Fibroblast of the aortic adventitia (primary cell): ENCODE data around the gene AIDA. TPM values are rescaled to one million over a fixed set of nuclear protein-coding genes. Genes with fewer than 3 reads are reported as not detected.

Source experiments
- DNase-seq: peaks from one replicate; pipeline ENCODE4 v3.0.0-alpha.2; 2010; ENCODE audit warnings: low read depth
- H3K4me3 ChIP-seq: 2 replicates; pipeline ENCODE4 v1.5.1; 2011; ENCODE audit warnings: low read depth, mild to moderate bottlenecking, control low read depth, low read length, moderate library complexity
- CTCF ChIP-seq: IDR thresholded peaks from 2 replicates; pipeline ENCODE4 v1.5.1; 2011; ENCODE audit warnings: mild to moderate bottlenecking, low read length, control low read depth, inconsistent platforms; ENCODE audit not compliant: insufficient read depth
- total RNA-seq: library from RNA; depleted of rRNA; stranded (reverse); fragments of >200 nt; gene quantifications from 2 replicates; pipeline ENCODE4 v1.2.3, GENCODE V29; 2012; ENCODE audit warnings: low replicate concordance

The AIDA gene
- total RNA-seq, 1 donor, result 119 TPM

- DNase-seq, result no peak
- TF ChIP-seq CTCF, result no peak
These were observed 59.6 kb downstream of the AIDA start for GRCh38 chr1:222652676-222653075.

GRCh38 chr1:222644636-222644980 lies 67.7 kb downstream of the AIDA start:
- DNase-seq, result peak; percentile 29
- no peak for TF ChIP-seq CTCF
- peak overlapping the region; percentile 93 for H3K4me3 ChIP-seq

More at GRCh38 chr1:222652676-222653075, 59.6 kb downstream of the AIDA start:
- no peak overlapping the region for H3K4me3 ChIP-seq

- H3K4me3 ChIP-seq, result peak overlapping the region; percentile 93
- no peak for TF ChIP-seq CTCF
- DNase-seq, result peak; percentile 98
These were observed 68.2 kb downstream of the AIDA start for GRCh38 chr1:222643938-222644635.

GRCh38 chr1:222643606-222643937 lies 68.7 kb downstream of the AIDA start:
- no peak for DNase-seq
- H3K4me3 ChIP-seq, result peak overlapping the region; percentile 93
- TF ChIP-seq CTCF, result no peak

- no peak overlapping the region for H3K4me3 ChIP-seq
- DNase-seq, result no peak
- TF ChIP-seq CTCF, result no peak
These were observed 69.8 kb downstream of the AIDA start for GRCh38 chr1:222642468-222642867.

- no peak for DNase-seq
- no peak for TF ChIP-seq CTCF
- H3K4me3 ChIP-seq, result no peak overlapping the region
These were observed 70.9 kb downstream of the AIDA start for GRCh38 chr1:222641269-222641948.
